RWPE1 (cell line): ENCODE data around the gene KLHDC8A.
A peak's percentile ranks its signal among the peaks of the same experiment; 100 is the strongest.

Experiments
- CTCF ChIA-PET: fragments of 350-600 bp; sonication (Branson Sonifier 250); formaldehyde crosslinking; extraction: SDS; loops from one replicate; lab custom pipeline; 2021; lab: Yijun Ruan, JAX
- POLR2A ChIA-PET: fragments of 400-600 bp; formaldehyde crosslinking; extraction: SDS; loops from one replicate; lab custom pipeline; 2020; ENCODE audit warnings: antibody characterized with exemption; ENCODE audit not compliant: low non-redundant PET; lab: Yijun Ruan, JAX
- DNase-seq: peaks from one replicate; pipeline ENCODE4 v3.0.0; 2012; ENCODE audit warnings: low spot score
- H3K27ac ChIP-seq: fragments of 450-650 bp; 2 replicates; pipeline ENCODE4 v1.5.1; 2017
- CTCF ChIP-seq: fragments of 450-650 bp; conservative IDR thresholded peaks from 2 replicates; pipeline ENCODE4 v1.5.1; 2017; ENCODE audit warnings: low read depth, mild to moderate bottlenecking

The KLHDC8A gene

GRCh38 chr1:205318231-205318991 is 38.3 kb downstream of the KLHDC8A start:
- peak; percentile 87 for DNase-seq
- ChIA-PET POLR2A (interaction anchor here (1.1 to 5.3 kb wide), 3 partner anchors 20 to 45 kb away, joined by 3 to 26 read pairs (median 7); no protein-coding TSS in a partner anchor), CTCF (interaction anchor here (0.5 to 17.7 kb wide), 11 partner anchors 15 to 774 kb away, joined by 3 to 622 read pairs (median 5); no protein-coding TSS in a partner anchor)
- TF ChIP-seq CTCF, result no peak
- H3K27ac ChIP-seq, result peak overlapping the region; percentile 98

- POLR2A ChIA-PET, result interaction anchor here (2.0 to 5.3 kb wide), 2 partner anchors 41 to 44 kb away, joined by 7 to 26 read pairs; no protein-coding TSS in a partner anchor
Measured at GRCh38 chr1:205317311-205317917, 39.3 kb downstream of the KLHDC8A start.

GRCh38 chr1:205316161-205316566 is 40.6 kb downstream of the KLHDC8A start:
- no peak for DNase-seq
- H3K27ac ChIP-seq, result peak overlapping the region; percentile 98

More at GRCh38 chr1:205317311-205317917, 39.3 kb downstream of the KLHDC8A start:
- CTCF ChIA-PET, result interaction anchor here (0.5 to 17.7 kb wide), 11 partner anchors 8 to 1673 kb away, joined by 3 to 622 read pairs (median 4); no protein-coding TSS in a partner anchor
- TF ChIP-seq CTCF, result no peak
- DNase-seq, result peak; percentile 63
- H3K27ac ChIP-seq, result peak overlapping the region; percentile 98

GRCh38 chr1:205315008-205315618 is 41.6 kb downstream of the KLHDC8A start:
- POLR2A ChIA-PET, result no interaction called here
- CTCF ChIA-PET, result interaction anchor here (0.8 kb wide), 1 partner anchor 42 kb away, joined by 5 read pairs; no protein-coding TSS in a partner anchor

More at GRCh38 chr1:205316161-205316566, 40.6 kb downstream of the KLHDC8A start:
- ChIA-PET POLR2A (no interaction called here), CTCF (no interaction called here)
- TF ChIP-seq CTCF, result no peak

GRCh38 chr1:205313563-205314308 is 43.0 kb downstream of the KLHDC8A start:
- ChIA-PET CTCF (interaction anchor here (0.6 to 1.5 kb wide), 4 partner anchors 11 to 40 kb away, joined by 3 to 10 read pairs (median 4); no protein-coding TSS in a partner anchor), POLR2A (no interaction called here)
- H3K27ac ChIP-seq, result peak overlapping the region; percentile 48
- TF ChIP-seq CTCF, result no peak
- no peak for DNase-seq

More at GRCh38 chr1:205315008-205315618, 41.6 kb downstream of the KLHDC8A start:
- DNase-seq, result no peak
- H3K27ac ChIP-seq, result peak overlapping the region; percentile 44
- no peak for TF ChIP-seq CTCF
